Esophagus (tissue), 2 donors: ENCODE measurements around the gene TPRN. TPM values are rescaled to one million over a fixed set of nuclear protein-coding genes. Genes with fewer than 3 reads are reported as not detected.

Experiments used
- H3K27ac ChIP-seq, 2 donors: one replicate each; pipeline ENCODE4 v1.5.1; 2013; ENCODE audit warnings: low read depth in 2 of 2, mild to moderate bottlenecking in 2 of 2, inconsistent platforms in 1 of 2, low read length in 1 of 2, moderate library complexity in 1 of 2
- H3K27me3 ChIP-seq, 2 donors: one replicate each; pipeline ENCODE4 v1.6.1; 2013; ENCODE audit warnings: low read length in 2 of 2, control low read depth in 1 of 2, mild to moderate bottlenecking in 1 of 2; ENCODE audit not compliant: insufficient read depth in 2 of 2, control insufficient read depth in 1 of 2
- H3K36me3 ChIP-seq, 2 donors: one replicate each; pipeline ENCODE4 v1.6.1; 2013; ENCODE audit warnings: low read length in 1 of 2; ENCODE audit not compliant: control insufficient read depth in 2 of 2, insufficient read depth in 2 of 2
- H3K4me1 ChIP-seq, 2 donors: one replicate each; pipeline ENCODE4 v1.6.1; 2013; ENCODE audit warnings: low read length in 1 of 2; ENCODE audit not compliant: control insufficient read depth in 2 of 2, insufficient read depth in 2 of 2
- H3K4me3 ChIP-seq, 2 donors: one replicate each; pipeline ENCODE4 v1.5.1; 2013; ENCODE audit warnings: low read length in 2 of 2, mild to moderate bottlenecking in 2 of 2, low read depth in 1 of 2, moderate library complexity in 1 of 2
- H3K9me3 ChIP-seq, 2 donors: one replicate each; pipeline ENCODE4 v1.6.1; 2013; ENCODE audit warnings: mild to moderate bottlenecking in 2 of 2, low read depth in 1 of 2, low read length in 1 of 2, moderate library complexity in 1 of 2; ENCODE audit not compliant: control insufficient read depth in 2 of 2, insufficient read depth in 1 of 2
- WGBS, 2 donors: extraction: QIAGEN DNeasy Blood & Tissue Kit; methylation state at CpG; one replicate each; pipeline ENCODE4 v1.1.7; 2013; 5-methylcytosine and 5-hydroxymethylcytosine counted together
- polyA plus RNA-seq, 2 donors: library from polyadenylated mRNA; stranded (reverse); fragments of 200-250 nt; gene quantifications; one replicate each; pipeline ENCODE4 v1.2.3, GENCODE V29; 2013
- donor health status: healthy with polysubstance abuse.
- donor health status: Bipolar disorder and iron deficiency.

Gene TPRN
- polyA plus RNA-seq, 2 donors = 12.8 to 19.9 TPM

DNA sequence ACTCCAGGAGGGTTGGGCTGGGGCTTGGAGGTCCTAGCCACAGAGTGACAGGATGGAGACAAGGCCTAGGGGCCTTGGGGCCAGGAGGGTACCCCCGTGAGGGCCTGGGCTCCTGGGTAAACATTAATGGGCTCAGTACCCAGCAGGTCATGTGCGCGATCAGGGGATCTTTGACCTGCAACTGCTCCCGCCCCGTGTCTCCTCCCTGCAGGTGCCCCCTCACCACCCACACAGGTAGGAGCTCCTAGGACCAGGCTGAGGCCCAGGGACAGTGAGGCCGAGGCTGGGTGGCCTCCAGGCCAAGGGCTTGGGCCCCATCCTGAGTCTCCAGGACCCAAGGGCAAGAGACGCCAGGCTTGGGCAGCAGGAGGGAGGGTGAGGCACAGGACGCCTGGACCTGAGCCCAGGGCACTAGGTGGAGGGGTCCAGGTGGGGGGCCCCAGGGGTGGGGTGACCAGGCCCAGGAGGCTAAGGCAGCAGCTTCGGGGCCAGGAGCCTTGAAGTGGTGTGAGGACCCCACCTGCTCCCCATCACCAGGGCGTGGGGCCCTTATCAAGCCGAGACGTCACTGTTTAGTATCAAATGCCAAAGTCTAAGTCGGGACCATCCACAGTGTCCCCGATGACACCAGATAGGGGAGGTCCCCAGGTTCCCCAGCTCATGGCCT is 30.3 kb upstream of the TPRN start, which contains the start of gene SLC34A3:
TSS of gene SLC34A3 (plus strand) at position 197 of the 667 bp plus-strand sequence. CDS start 802 bp downstream, outside the sequence.
- 62 to 64% methylated on average over 14 of the region's 14 CpGs for WGBS, 2 donors
- Histone ChIP-seq H3K4me3 (no peak within 1 kb of the TSS), H3K36me3 (peaks cover 0 to 5% of the 10 kb centered on the region in 2 donors), H3K9me3 (no peaks in the 10 kb centered on the region), H3K4me1 (peaks cover 3 to 13% of the 10 kb centered on the region in 2 donors), H3K27ac (no peak within 1 kb of the TSS), H3K27me3 (no peaks in the 10 kb centered on the region)

DNA sequence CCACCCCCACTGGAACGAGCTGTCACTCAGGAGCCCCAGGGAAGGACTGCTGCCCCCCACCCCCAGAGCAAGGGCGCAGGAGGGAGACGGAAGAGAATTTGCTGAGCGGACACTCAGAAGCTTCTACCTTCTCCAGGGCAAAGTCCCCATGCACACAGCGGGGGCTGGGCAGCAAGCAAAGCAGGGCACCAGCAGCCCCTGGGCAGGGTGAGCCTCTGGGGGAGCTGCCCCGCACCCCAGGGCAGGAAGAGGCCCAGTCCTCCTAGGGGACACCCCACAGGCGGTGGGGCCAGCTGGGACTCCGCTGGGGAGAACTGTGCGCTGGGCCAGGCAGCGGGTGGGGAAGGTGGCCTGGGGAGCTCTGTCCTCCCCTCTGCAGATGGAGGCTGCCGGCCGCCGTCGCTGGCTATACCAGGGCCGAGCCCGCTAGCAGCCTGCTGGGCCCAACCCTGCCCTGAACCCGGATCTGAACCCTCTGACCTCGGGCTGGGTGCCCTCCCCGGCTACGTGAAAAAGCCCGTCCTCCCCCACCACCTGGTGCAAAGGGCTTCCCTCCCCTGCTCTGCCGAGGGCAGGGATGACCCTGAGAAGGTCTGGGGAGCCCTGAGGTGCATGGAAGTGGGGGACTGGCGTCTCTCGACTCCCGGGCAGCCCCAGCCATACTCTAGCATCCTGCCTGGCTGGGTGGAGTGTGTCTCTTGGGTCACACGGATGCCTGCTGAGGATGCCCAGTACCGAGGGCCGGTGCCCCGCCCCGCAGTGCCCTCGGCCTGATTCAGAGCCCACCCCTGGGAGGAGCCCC is 29.6 kb upstream of the TPRN start:
- no peak overlapping the region for H3K4me3 ChIP-seq
- H3K9me3 ChIP-seq = no peaks in the 10 kb centered on the region
- H3K27me3 ChIP-seq = no peaks in the 10 kb centered on the region
- no peak overlapping the region for H3K27ac ChIP-seq
- H3K4me1 ChIP-seq = peaks cover 3 to 17% of the 10 kb centered on the region in 2 donors
- 48 to 55% methylated on average over 27 to 31 of the region's 31 CpGs for WGBS, 2 donors
- H3K36me3 ChIP-seq = peaks cover 0 to 8% of the 10 kb centered on the region in 2 donors

DNA sequence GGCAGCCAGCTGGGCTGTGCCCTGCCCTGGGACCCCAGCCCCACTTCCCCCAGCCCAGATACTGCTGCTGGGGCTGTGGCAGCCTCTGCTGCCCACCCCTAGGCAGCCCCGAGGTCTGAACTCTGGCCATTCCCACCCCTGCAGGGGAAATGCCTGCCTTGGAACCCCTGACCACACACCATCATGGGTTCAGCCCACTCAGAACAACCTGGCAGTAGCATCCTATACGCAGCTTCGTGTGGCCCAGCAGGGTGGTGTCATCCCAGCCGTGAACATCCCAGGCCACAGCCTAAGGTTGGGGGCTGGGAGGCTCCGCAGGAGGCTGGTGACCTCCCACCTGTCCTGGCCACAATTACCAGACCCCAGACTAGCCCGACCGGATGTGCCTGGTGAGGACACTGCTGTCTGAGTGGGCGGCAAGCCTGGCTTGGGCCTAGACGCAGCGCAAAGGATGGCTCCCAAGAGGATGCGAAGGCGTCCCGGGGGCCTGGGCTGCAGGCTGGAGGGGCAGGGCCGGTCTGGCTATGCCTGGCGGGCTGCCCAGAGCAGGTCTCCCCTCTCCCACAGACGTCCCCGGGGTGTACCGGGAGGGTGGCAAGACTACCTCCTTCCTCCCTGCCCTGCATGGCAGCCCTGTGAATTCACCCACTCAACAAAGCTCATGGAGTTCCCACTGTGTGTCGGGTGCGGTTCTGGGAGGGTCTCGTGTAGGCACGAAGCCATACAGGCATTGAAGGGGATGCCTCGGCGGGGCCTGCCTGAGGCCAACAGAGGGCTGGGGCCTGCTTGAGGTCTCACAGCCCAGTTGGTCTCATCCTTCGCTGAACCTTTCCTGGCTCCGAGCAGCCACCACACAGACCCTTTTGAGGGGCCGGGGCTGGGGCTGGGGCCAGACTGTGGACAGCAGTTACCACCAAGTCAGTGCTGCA is 28.7 kb upstream of the TPRN start:
- Histone ChIP-seq H3K4me3 (no peak overlapping the region), H3K27me3 (no peaks in the 10 kb centered on the region), H3K36me3 (peaks cover 0 to 8% of the 10 kb centered on the region in 2 donors), H3K9me3 (no peaks in the 10 kb centered on the region), H3K4me1 (peaks cover 3 to 17% of the 10 kb centered on the region in 2 donors), H3K27ac (peak overlapping the region in 1 of 2 donors; percentile 1)
- 64 to 67% methylated on average over 27 of the region's 27 CpGs for WGBS, 2 donors

DNA sequence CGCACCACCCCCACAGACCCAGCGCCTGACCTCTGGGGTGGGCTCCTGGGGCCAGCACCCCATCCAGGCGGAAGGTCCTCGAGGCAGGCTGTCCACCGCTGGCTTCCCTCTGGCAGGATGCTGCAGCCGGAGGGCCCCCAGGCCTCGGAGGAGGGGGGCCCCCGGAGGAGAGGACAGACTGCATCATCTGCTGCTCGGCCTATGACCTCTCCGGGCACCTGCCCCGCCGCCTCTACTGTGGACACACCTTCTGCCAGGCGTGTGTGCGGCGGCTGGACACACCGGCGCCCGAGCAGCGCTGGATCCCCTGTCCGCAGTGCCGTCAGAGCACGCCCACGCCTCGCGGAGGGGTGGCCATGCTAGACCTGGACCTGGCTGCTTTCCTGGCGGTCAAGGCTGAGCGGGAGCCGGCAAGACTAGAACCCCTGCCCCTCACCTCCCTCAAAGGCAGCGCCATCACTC is 28.0 kb upstream of the TPRN start:
- Histone ChIP-seq H3K9me3 (no peaks in the 10 kb centered on the region), H3K4me3 (no peak overlapping the region), H3K4me1 (peaks cover 3 to 21% of the 10 kb centered on the region in 2 donors), H3K27ac (peak overlapping the region in 1 of 2 donors; percentile 50), H3K36me3 (peaks cover 0 to 8% of the 10 kb centered on the region in 2 donors), H3K27me3 (no peaks in the 10 kb centered on the region)
- WGBS, 2 donors = 44 to 64% methylated on average over 27 to 29 of the region's 29 CpGs

DNA sequence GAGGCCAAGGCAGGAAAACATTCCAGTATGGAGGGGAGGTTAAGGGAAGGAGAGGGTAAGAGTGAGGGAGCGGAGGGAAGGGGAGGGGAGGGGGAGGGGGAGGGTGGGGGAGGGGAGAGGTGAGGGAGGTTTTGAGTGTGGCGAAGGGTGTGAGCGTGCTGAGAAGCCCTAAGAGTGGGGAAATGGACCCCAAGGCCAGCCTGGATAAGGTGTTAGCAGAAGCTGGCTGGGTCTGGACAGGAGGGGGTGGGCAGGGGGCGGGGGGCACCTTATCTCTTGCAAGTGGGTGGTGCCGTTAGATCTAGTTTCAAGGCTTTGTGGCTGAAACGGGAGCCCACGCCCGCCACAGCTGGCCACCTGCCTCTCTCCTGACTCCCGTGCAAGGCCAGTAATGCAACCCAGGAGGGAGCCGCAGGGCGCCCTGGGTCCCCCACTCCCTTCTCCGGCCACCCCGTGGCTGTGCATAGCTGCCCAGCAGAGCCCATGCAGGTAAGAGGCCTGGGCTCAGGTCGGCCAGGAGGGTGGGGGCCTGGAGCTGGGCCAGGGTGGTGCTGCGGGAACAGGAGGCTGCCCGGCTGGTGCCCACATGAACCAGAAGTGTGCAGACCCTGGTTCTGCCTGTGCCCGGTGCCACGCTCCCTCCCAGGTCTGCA is 27.4 kb upstream of the TPRN start:
- H3K36me3 ChIP-seq = peaks cover 0 to 8% of the 10 kb centered on the region in 2 donors
- peaks cover 3 to 21% of the 10 kb centered on the region in 2 donors for H3K4me1 ChIP-seq
- no peaks in the 10 kb centered on the region for H3K27me3 ChIP-seq
- no peaks in the 10 kb centered on the region for H3K9me3 ChIP-seq
- peak overlapping the region; percentile 93 to 94 for H3K27ac ChIP-seq
- WGBS, 2 donors = 31 to 36% methylated on average over 12 to 18 of the region's 18 CpGs
- H3K4me3 ChIP-seq = no peak overlapping the region

DNA sequence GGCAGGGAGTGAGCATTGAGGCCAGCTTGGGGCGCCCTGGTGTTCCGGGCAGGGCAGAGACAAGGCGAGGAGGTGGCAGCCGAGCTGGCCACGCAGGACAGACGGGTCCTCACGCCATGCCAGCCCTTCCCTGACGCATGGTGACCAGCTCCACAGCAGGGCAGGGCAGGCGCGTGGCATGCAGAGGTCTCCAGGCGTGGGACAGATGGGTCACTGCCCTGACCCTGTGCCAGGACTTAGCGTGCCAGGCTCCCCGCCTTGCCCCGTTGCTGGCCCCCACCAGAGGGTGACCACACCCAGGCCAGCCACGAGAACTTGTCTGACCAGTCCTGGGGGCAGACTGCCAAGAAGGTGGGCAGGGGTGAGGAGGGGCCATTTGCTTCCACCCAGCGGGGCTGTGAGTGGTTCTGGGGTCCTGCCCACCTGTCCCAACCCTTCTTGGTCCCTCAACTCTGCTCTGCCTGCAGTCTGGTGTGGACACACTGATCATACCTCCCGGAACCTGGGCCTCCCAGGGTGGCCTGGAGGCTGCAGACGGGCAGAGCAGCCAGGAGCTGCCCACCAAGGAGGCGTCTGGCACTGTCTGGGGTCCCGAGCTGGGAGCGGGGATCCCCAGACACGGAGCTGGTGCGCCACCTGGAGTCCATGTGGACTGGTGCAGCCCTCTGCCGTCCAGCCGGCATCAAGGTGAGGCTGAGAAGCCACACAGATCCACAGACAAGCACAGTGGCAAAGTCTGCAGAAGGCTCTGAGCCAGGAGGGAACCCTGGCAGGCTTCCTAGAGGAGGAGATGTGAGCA is 26.7 kb upstream of the TPRN start, which contains the start of gene RNF224:
TSS of gene RNF224 (plus strand) at position 449 of the 799 bp plus-strand sequence. CDS start 834 bp downstream, outside the sequence.
- H3K27me3 ChIP-seq = no peaks in the 10 kb centered on the region
- H3K4me3 ChIP-seq = peak within 1 kb of the TSS; percentile 64 to 66
- peaks cover 3 to 25% of the 10 kb centered on the region in 2 donors for H3K4me1 ChIP-seq
- peaks cover 0 to 8% of the 10 kb centered on the region in 2 donors for H3K36me3 ChIP-seq
- peak within 1 kb of the TSS; percentile 93 to 94 for H3K27ac ChIP-seq
- H3K9me3 ChIP-seq = no peaks in the 10 kb centered on the region
- 22 to 28% methylated on average over 25 of the region's 25 CpGs for WGBS, 2 donors

DNA sequence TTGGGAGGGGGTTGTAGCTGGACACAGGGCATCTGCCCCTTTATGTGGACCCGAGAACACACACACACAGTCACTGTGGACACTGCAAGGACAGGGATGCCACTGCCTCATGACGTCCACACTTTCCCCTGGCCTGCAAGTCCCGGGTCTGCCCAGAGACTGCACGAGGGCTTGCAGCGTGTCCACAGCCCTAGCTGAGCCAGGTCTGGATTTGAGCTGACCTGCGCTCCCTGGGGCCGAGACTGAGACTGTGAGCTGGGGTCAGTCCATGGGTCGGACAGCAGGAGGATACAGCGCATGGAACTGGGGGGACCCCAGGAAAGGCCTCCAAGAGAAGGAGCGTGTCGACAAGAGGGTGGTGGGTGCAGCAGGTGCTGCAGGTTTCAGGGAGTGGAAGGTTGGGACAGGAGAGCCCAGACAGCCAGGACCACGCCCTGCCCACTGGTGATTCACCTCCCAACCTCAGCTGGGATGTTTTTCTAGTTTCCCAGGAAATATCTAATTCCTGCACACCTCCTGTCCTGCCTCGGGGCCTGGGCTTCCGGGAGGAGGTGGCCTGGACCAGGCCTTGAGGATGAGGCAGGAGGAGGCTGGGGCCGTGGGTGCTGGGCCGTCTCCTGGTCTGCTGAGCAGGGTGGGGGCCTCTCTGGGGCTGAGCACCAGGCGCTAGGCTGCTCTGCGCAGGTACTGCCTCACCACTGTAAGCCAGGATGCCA is 26.0 kb upstream of the TPRN start:
- Histone ChIP-seq H3K4me3 (peak overlapping the region; percentile 64 to 66), H3K36me3 (peaks cover 0 to 8% of the 10 kb centered on the region in 2 donors), H3K27me3 (no peaks in the 10 kb centered on the region), H3K9me3 (no peaks in the 10 kb centered on the region), H3K4me1 (peaks cover 3 to 25% of the 10 kb centered on the region in 2 donors), H3K27ac (peak overlapping the region; percentile 93 to 94)
- WGBS, 2 donors = 52 to 60% methylated on average over 18 of the region's 18 CpGs
